ENCODE results near the gene ZAP70. TPM values are rescaled to one million over a fixed set of nuclear protein-coding genes. Genes with fewer than 3 reads are reported as not detected.

Gene ZAP70
- total and polyA plus RNA-seq, 10 of the 15 experiments (the other 5 are each of a cell fraction or from before 2014, with no cell fraction given): 0.18 to 2.9 (median 1.2) TPM; not detected in 1

DNA sequence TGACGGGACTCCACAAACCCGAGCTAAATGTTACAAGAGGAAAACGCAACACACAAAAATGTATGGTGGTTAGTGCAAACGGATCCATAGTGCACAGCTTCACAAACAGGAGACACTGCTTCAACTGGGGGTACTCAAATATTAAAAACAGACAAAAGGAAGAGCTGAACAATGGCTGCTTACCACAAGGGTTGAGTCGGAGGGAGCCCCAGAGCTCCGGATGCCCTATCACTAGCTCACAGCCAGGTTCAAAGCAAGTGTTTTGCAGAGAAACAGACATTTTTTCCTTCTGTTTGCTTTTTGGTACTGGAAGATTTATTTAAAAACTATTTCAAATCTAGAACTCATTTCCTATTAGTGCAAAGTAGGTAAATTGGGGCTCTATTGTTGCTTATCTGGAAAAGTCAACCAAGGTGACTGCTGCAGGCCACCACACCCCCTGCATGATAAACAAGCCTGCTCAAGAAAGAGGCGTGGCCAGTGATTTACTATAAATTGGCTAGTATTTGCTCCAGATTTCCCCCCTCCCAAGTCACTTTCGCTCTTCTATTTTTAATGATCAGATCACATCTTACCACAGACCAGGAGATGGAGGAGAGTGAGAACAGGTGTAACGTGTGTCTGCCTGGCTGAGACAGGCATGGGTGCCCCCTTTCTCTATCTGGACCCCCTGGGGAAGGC lies 46.5 kb downstream of the ZAP70 start:
- ATAC-seq (no peak), FAIRE-seq (no peak), DNase-seq (ENCODE audit: low read depth, low spot score) (no peak)
- WGBS (ENCODE audit: insufficient coverage, insufficient replicate concordance, low lambda C conversion rate, missing lambda C conversion rate): 90% methylated on average over 9 of the region's 9 CpGs
- Histone ChIP-seq H3K9ac (ENCODE audit: control insufficient read depth, insufficient read depth, low read length) (no peak overlapping the region), H3K79me2 (ENCODE audit: control insufficient read depth, insufficient read depth, low read length) (no peaks in the 10 kb centered on the region), H3K4me1 (ENCODE audit: control insufficient read depth, insufficient read depth, low read length) (no peaks in the 10 kb centered on the region), H3K4me3 (no peak overlapping the region), H2AFZ (ENCODE audit: control insufficient read depth, low read depth, low read length) (no peak overlapping the region), H3K4me2 (ENCODE audit: control insufficient read depth, insufficient read depth) (no peak overlapping the region), H3K9me3 (replicated peaks; ENCODE audit: control insufficient read depth, insufficient read depth, low read length) (no peaks in the 10 kb centered on the region), H4K20me1 (ENCODE audit: control insufficient read depth, insufficient read depth) (no peaks in the 10 kb centered on the region), H3K36me3 (ENCODE audit: control insufficient read depth in 2 of 2, insufficient read depth in 2 of 2, low read length in 1 of 2) (peaks cover 18 to 41% of the 10 kb centered on the region in 2 experiments), H3K27ac (ENCODE audit: control insufficient read depth, insufficient read depth) (no peak overlapping the region), H3K27me3 (replicated peaks in 1 of 2; ENCODE audit: control insufficient read depth in 2 of 2, insufficient read depth in 2 of 2, low read length in 1 of 2) (no peaks in the 10 kb centered on the region)
- BruUV-seq (replicated peaks): no TSS peak
- ChIA-PET SMC1A (ENCODE audit: uncharacterized antibody, unreplicated experiment) (interaction anchor here (0.9 kb wide), 1 partner anchor 9 kb away, joined by 3 read pairs; no protein-coding TSS in a partner anchor), POLR2A (no interaction called here), CTCF (interaction anchor here (0.9 to 1.3 kb wide), 3 partner anchors 10 to 20 kb away, joined by 3 to 4 read pairs (median 3); no protein-coding TSS in a partner anchor), RAD21 (ENCODE audit: unreplicated experiment) (no interaction called here)
- TF ChIP-seq RUNX3 (IDR thresholded peaks at IDR 0.05; ENCODE audit: low read length) (no peak), RAD51 (IDR thresholded peaks at IDR 0.05) (no peak), TBL1XR1 (IDR thresholded peaks at IDR 0.05; ENCODE audit: low read depth, low read length) (no peak), SMARCA5 (IDR thresholded peaks at IDR 0.05) (no peak), NRF1 (conservative IDR thresholded peaks at IDR 0.05; ENCODE audit: low read depth, low read length) (no peak), POLR2A (IDR thresholded peaks at IDR 0.05; ENCODE audit: low read depth, low read length) (no peak), CHD4 (IDR thresholded peaks at IDR 0.05) (no peak), ZNF274 (IDR thresholded peaks at IDR 0.05; ENCODE audit: insufficient read depth, insufficient read length) (no peak), HDAC2 (IDR thresholded peaks at IDR 0.05) (no peak), TARDBP (IDR thresholded peaks at IDR 0.05; ENCODE audit: borderline replicate concordance) (no peak), SMAD5 (IDR thresholded peaks at IDR 0.05; ENCODE audit: low read depth) (no peak)
- TF ChIP-seq, protein P1, sequence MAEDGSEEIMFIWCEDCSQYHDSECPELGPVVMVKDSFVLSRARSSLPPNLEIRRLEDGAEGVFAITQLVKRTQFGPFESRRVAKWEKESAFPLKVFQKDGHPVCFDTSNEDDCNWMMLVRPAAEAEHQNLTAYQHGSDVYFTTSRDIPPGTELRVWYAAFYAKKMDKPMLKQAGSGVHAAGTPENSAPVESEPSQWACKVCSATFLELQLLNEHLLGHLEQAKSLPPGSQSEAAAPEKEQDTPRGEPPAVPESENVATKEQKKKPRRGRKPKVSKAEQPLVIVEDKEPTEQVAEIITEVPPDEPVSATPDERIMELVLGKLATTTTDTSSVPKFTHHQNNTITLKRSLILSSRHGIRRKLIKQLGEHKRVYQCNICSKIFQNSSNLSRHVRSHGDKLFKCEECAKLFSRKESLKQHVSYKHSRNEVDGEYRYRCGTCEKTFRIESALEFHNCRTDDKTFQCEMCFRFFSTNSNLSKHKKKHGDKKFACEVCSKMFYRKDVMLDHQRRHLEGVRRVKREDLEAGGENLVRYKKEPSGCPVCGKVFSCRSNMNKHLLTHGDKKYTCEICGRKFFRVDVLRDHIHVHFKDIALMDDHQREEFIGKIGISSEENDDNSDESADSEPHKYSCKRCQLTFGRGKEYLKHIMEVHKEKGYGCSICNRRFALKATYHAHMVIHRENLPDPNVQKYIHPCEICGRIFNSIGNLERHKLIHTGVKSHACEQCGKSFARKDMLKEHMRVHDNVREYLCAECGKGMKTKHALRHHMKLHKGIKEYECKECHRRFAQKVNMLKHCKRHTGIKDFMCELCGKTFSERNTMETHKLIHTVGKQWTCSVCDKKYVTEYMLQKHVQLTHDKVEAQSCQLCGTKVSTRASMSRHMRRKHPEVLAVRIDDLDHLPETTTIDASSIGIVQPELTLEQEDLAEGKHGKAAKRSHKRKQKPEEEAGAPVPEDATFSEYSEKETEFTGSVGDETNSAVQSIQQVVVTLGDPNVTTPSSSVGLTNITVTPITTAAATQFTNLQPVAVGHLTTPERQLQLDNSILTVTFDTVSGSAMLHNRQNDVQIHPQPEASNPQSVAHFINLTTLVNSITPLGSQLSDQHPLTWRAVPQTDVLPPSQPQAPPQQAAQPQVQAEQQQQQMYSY (CRISPR knock-in tag; IDR thresholded peaks at IDR 0.05): no peak
- in situ Hi-C loops (cut with MboI) (no loop called here), intact Hi-C loops (cut with micrococcal nuclease; ENCODE audit: unreplicated experiment) (no loop called here)
